ENCODE measurements around the gene QRFP.
A peak's percentile ranks its signal among the peaks of the same experiment; 100 is the strongest.
"Not testable (repeated sequence)": the region's sequence is repeated elsewhere in the genome, so short reads cannot be mapped to it uniquely, and the experiment has no call there.

QRFP gene

GRCh38 chr9:130870491-130871381 lies 25.9 kb downstream of the QRFP start:
- no peak for DNase-seq

GRCh38 chr9:130869250-130869649 lies 27.4 kb downstream of the QRFP start:
- DNase-seq, result no peak

- no peak for DNase-seq
These were observed 28.4 kb downstream of the QRFP start for GRCh38 chr9:130868230-130868629.

- no peak for DNase-seq
These were observed 29.1 kb downstream of the QRFP start for GRCh38 chr9:130867556-130867955.

GRCh38 chr9:130866474-130866965 lies 30.1 kb downstream of the QRFP start:
- DNase-seq, result peak; percentile 73

- no peak for DNase-seq
These were observed 30.7 kb downstream of the QRFP start for GRCh38 chr9:130865921-130866320.

GRCh38 chr9:130864541-130864940 lies 32.1 kb downstream of the QRFP start:
- no peak for DNase-seq

- no peak for DNase-seq
These were observed 33.9 kb downstream of the QRFP start for GRCh38 chr9:130862747-130863146.

- DNase-seq, result no peak
These were observed 34.4 kb downstream of the QRFP start for GRCh38 chr9:130862217-130862616.

- DNase-seq, result no peak
These were observed 35.0 kb downstream of the QRFP start for GRCh38 chr9:130861372-130862180.

GRCh38 chr9:130860458-130861316 lies 35.9 kb downstream of the QRFP start:
- DNase-seq, result no peak

- DNase-seq, result no peak
These were observed 37.6 kb downstream of the QRFP start for GRCh38 chr9:130858739-130859705.

GRCh38 chr9:130857864-130858738 lies 38.5 kb downstream of the QRFP start:
- DNase-seq, result no peak

GRCh38 chr9:130856474-130856873 lies 40.1 kb downstream of the QRFP start:
- DNase-seq, result no peak

GRCh38 chr9:130854835-130855234 lies 41.8 kb downstream of the QRFP start:
- DNase-seq, result no peak

GRCh38 chr9:130854092-130854491 lies 42.5 kb downstream of the QRFP start:
- DNase-seq, result no peak

- DNase-seq, result no peak
These were observed 43.8 kb downstream of the QRFP start for GRCh38 chr9:130852801-130853200.

- no peak for DNase-seq
These were observed 47.3 kb downstream of the QRFP start for GRCh38 chr9:130849356-130849755.

GRCh38 chr9:130848514-130848913 lies 48.1 kb downstream of the QRFP start:
- not testable (repeated sequence) for DNase-seq
